Endothelial cell (in vitro differentiated cells): Measurements from ENCODE around the gene MAN1A1. TPM values are rescaled to one million over a fixed set of nuclear protein-coding genes. Genes with fewer than 3 reads are reported as not detected.

ENCODE experiments used
- DNase-seq: peaks from one replicate; pipeline ENCODE4 v3.0.0; 2021; ENCODE audit warnings: low spot score
- H3K27ac Mint-ChIP-seq: one replicate; pipeline ENCODE4 v1.8.0; 2021; ENCODE audit warnings: mixed read lengths, inconsistent platforms; ENCODE audit not compliant: unreplicated experiment
- H3K27me3 Mint-ChIP-seq: one replicate; pipeline ENCODE4 v1.8.0; 2021; ENCODE audit warnings: mild to moderate bottlenecking, moderate library complexity, mixed read lengths, inconsistent platforms; ENCODE audit not compliant: unreplicated experiment
- H3K36me3 Mint-ChIP-seq: one replicate; pipeline ENCODE4 v1.8.0; 2021; ENCODE audit warnings: mild to moderate bottlenecking, low read depth, mixed read lengths, inconsistent platforms; ENCODE audit not compliant: unreplicated experiment
- H3K4me1 Mint-ChIP-seq: one replicate; pipeline ENCODE4 v1.8.0; 2021; ENCODE audit warnings: mild to moderate bottlenecking, mixed read lengths, inconsistent platforms; ENCODE audit not compliant: unreplicated experiment
- H3K4me3 Mint-ChIP-seq: one replicate; pipeline ENCODE4 v1.8.0; 2021; ENCODE audit warnings: mild to moderate bottlenecking, mixed read lengths, inconsistent platforms; ENCODE audit not compliant: unreplicated experiment
- H3K9me3 Mint-ChIP-seq: one replicate; pipeline ENCODE4 v1.8.0; 2021; ENCODE audit warnings: mixed read lengths, inconsistent platforms; ENCODE audit not compliant: unreplicated experiment
- CTCF ChIP-seq: fragments of 200-600 bp; sonication (generic); IDR thresholded peaks from one replicate; pipeline ENCODE4 v1.5.0; 2021; ENCODE audit warnings: antibody characterized with exemption; ENCODE audit not compliant: unreplicated experiment
- total RNA-seq: library from RNA; stranded (reverse); fragmentation: NEBNext Ultra II Directional; extraction: Animal tissue kit (Norgen Biotek cat#: 25700); gene quantifications from one replicate; pipeline ENCODE4 v1.2.1, GENCODE V29; 2021; ENCODE audit not compliant: unreplicated experiment

MAN1A1 gene
- total RNA-seq, 1 donor from 2014 or later, result 34.4 TPM

GRCh38 chr6:119350952-119351372, 1.4 kb upstream of the MAN1A1 start:
- no peak for TF ChIP-seq CTCF
- H3K4me1 Mint-ChIP-seq, result peaks cover 29% of the 10 kb centered on the region
- no peak overlapping the region for H3K4me3 Mint-ChIP-seq
- H3K27ac Mint-ChIP-seq, result no peak overlapping the region
- H3K9me3 Mint-ChIP-seq, result no peaks in the 10 kb centered on the region
- H3K36me3 Mint-ChIP-seq, result peaks cover 9% of the 10 kb centered on the region
- H3K27me3 Mint-ChIP-seq, result peaks cover 10% of the 10 kb centered on the region
- DNase-seq, result no peak

GRCh38 chr6:119350202-119350951, 816 bp upstream of the MAN1A1 start:
- H3K27me3 Mint-ChIP-seq, result peaks cover 10% of the 10 kb centered on the region
- TF ChIP-seq CTCF, result no peak
- H3K36me3 Mint-ChIP-seq, result peaks cover 9% of the 10 kb centered on the region
- H3K4me3 Mint-ChIP-seq, result peak overlapping the region; percentile 91
- no peaks in the 10 kb centered on the region for H3K9me3 Mint-ChIP-seq
- DNase-seq, result no peak
- H3K27ac Mint-ChIP-seq, result peak overlapping the region; percentile 10
- peaks cover 33% of the 10 kb centered on the region for H3K4me1 Mint-ChIP-seq

- H3K27ac Mint-ChIP-seq, result no peak overlapping the region
- peaks cover 10% of the 10 kb centered on the region for H3K27me3 Mint-ChIP-seq
- H3K36me3 Mint-ChIP-seq, result peaks cover 9% of the 10 kb centered on the region
- no peaks in the 10 kb centered on the region for H3K9me3 Mint-ChIP-seq
- TF ChIP-seq CTCF, result no peak
- H3K4me1 Mint-ChIP-seq, result peaks cover 46% of the 10 kb centered on the region
- DNase-seq, result peak; percentile 45
- peak overlapping the region; percentile 82 for H3K4me3 Mint-ChIP-seq
These were observed 707 bp downstream of the MAN1A1 start for GRCh38 chr6:119348748-119349360.

- H3K9me3 Mint-ChIP-seq, result no peaks in the 10 kb centered on the region
- no peak for TF ChIP-seq CTCF
- peaks cover 41% of the 10 kb centered on the region for H3K4me1 Mint-ChIP-seq
- H3K27ac Mint-ChIP-seq, result peak overlapping the region; percentile 12
- H3K4me3 Mint-ChIP-seq, result peak overlapping the region; percentile 94
- DNase-seq, result peak; percentile 20
- H3K27me3 Mint-ChIP-seq, result peaks cover 10% of the 10 kb centered on the region
- H3K36me3 Mint-ChIP-seq, result peaks cover 9% of the 10 kb centered on the region
These were observed 1.3 kb downstream of the MAN1A1 start for GRCh38 chr6:119348096-119348747.
